NK-92 treated with Interleukin-12 subunit alpha and Interleukin-12 subunit beta, amount 100 ng/mL, for 24 hours (cell line): Measurements from ENCODE around the gene CYLC1.

Experiments used
- DNase-seq: peaks from one replicate; lab custom pipeline; 2025; lab: John Stamatoyannopoulos, UW

CYLC1 gene, protein sequence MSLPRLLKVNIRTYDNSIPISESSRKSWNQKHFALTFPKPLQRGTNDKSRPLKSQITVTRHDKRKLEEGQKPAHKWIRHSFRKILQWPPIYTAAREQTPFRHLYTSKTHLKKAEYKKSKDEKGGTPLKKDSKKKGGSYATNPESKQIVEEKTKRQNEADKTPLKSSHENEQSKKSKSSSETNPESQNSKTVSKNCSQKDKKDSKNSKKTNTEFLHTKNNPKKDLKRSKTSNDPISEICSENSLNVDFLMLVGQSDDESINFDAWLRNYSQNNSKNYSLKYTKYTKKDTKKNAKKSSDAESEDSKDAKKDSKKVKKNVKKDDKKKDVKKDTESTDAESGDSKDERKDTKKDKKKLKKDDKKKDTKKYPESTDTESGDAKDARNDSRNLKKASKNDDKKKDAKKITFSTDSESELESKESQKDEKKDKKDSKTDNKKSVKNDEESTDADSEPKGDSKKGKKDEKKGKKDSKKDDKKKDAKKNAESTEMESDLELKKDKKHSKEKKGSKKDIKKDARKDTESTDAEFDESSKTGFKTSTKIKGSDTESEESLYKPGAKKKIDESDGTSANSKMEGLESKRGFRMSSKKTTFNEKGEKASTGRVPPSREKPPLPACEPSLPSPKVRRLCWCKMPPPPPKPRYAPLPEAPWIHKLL

GRCh38 chrX:83860846-83861245, at the start of gene CYLC1:
TSS of gene CYLC1 (plus strand) at chrX:83861146. CDS start at chrX:83861183, 37 bp downstream.
- DNase-seq = no peak

DNA sequence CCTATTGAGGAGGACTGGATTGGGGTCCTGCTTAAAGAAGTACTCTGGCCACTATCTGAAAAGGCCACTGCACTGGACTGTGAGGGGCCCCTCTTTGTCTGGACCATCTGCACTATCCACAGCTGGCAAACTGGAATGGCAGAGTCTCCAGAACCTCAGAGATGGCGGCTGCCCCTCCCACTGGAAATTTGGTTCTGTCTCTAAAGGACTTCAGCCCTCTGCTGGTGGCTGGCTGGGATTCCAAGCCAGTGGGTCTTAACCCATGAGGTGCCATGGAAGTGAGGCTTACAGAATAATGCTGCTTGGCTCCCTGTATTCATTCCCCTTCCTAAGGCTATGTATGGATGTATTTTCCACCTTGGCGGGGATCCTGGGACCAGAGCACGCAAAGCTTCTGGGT, 41.6 kb upstream of the CYLC1 start:
- DNase-seq = no peak

DNA sequence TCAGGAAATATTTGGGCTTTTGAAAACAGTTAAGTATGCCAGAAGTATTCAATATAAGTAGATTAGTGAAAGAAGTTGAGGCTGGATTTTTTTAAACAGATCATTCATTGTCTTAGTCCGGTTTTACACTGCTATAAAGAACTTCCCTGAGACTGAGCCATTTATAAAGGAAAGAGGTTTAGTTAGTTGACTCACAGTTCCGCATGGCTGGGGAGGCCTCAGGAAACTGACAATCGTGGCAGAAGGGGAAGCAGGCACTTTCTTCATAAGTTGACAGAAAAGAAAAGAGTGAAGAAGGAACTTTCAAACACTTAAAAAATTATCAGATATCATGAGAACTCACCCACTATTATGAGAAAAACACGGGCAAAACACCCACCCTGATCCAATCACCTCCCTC, 31.1 kb upstream of the CYLC1 start:
- DNase-seq = no peak

DNA sequence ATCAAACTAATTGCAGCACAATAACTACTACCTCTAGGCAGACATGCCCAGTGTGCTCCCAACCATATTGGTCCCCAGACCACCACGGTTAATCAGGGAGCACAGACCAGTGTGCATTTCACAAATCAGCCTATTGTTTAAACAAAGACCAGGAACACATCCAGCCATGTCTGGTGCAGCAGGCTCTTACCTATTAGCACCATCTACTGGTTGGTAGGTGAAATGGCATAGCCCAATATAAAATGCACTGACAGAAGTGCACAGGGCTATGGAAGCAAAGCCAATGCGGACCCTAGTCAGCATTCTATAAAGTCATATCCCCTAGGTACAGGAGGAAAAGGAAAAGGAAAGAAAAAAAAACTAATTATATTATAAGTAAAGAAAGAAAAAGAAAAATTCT, 15.5 kb upstream of the CYLC1 start:
- no peak for DNase-seq

DNA sequence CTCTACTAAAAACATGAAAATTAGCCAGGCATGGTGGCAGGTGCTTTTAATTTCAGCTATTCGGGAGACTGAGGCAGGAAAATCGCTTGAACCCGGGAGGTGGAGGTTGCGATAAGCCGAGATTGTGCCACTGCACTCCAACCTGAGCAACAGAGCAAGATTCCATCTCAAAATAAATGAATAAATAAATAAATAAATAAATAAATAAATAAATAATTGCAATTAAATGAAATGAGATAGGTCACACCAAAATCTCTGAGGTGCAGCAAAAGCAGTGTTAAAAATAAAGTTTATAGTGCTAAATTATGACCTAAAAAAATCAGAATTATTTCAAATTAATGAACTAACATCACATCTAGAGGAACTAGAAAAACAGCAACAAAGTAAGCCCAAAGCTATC, 13.6 kb upstream of the CYLC1 start:
- DNase-seq = no peak

- no peak for DNase-seq
These were observed 27.6 kb downstream of the CYLC1 start for GRCh38 chrX:83888585-83888984.

DNA sequence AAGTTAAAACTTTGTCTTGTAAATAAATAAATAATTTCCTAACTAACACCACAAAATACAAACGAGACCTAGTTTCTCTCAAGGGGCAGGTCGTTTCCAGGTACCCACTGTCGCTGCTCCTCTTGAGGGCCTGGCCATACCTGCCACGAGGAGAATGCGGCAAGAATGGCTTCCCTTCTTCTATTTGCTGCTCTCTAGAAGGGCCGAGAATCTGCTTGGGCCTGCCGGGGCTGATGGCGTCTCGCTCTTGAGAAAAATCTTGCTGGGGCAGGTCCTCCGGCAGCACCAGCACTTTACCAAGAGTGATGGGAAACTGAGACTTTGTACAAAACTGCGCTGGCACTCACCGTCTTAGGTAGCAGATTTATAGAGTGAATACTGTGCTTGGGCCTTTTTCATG, 31.5 kb downstream of the CYLC1 start:
- no peak for DNase-seq

DNA sequence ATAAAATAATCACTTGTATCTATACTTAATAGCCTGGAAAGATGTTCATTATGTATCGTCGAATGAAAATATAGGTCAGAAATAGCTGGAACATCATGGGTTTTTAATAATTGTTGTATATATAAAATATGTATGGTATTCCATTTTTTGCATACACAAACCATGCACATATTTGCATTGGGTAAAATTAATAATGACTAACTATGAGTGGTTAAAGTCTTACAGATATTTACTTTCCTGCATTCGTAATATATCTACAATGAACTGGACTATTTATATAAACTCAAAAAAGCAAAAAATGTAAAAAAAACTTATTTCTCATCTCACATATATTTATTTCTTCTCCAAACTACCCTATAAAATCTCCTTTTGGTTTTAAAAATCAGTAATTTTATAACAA, 46.0 kb downstream of the CYLC1 start:
- no peak for DNase-seq

DNA sequence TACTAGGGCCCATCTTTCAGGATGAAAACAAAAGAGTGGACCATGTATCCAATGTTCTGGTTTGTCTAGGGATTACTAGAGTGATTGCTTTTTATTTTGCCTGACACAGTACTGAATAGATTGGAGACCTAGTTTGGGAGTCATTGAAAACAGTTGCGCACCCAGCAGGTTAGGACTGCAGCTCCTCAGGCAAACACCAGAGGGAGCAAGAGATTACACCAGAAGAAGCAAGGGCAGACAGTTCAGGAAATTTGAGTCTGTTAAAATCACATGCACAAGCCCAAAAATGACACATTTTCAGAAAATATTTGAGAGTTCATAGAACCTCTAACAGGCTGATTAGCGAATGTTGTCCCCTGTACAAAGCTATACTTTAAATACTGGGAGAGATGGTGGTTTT, 55.6 kb downstream of the CYLC1 start:
- DNase-seq = no peak

DNA sequence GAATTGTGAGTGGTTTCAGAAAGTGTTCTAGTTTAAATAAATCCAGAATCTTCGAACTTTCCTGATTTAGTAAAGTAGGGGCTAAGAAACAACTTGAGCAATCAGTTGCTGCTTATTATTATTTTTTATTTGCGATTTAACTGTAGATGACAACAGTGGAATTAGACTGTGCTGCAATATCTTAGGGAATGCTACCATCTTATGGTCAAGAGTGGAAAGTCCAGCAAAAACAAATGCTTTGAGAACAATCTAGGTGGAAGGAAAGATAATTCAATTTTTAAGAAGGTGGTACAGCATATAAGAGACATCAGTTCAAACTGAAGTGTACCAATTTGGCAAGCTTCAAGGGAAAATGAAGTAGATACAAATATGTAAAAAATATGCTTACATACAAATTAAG, 73.3 kb downstream of the CYLC1 start:
- no peak for DNase-seq
